ENCODE data around the gene FHOD3. TPM values are rescaled to one million over a fixed set of nuclear protein-coding genes. Genes with fewer than 3 reads are reported as not detected.

The FHOD3 gene
- total RNA-seq, 4 donors from 2014 or later, result 15.6 to 25.9 (median 21.6) TPM

DNA sequence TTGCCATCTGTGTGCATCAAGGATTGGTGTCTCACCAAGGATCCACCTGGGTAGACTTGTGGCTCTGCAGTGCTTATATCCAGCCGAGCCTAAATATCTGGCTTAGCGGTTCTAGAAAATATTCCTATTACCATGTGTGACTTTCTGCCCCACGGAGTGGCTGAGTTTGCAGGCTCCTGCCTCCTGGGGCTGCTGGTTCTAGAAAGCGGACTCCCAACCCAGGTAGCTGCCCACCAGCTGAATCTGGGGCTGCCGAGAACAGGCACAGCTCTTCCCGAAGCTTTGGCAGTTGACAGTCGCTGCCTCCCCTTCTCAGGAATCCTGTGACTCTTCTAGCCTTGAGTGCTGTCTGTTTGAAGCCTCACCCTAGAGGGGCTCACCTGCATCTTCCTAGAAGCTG, 426.7 kb downstream of the FHOD3 start:
- WGBS, 2 donors, result 62 to 70% methylated on average over 7 of the region's 7 CpGs
- TF ChIP-seq EP300 (IDR thresholded peaks at IDR 0.05) (no peak), POLR2A (IDR thresholded peaks at IDR 0.05) (no peak)
- TF ChIP-seq, protein P1, sequence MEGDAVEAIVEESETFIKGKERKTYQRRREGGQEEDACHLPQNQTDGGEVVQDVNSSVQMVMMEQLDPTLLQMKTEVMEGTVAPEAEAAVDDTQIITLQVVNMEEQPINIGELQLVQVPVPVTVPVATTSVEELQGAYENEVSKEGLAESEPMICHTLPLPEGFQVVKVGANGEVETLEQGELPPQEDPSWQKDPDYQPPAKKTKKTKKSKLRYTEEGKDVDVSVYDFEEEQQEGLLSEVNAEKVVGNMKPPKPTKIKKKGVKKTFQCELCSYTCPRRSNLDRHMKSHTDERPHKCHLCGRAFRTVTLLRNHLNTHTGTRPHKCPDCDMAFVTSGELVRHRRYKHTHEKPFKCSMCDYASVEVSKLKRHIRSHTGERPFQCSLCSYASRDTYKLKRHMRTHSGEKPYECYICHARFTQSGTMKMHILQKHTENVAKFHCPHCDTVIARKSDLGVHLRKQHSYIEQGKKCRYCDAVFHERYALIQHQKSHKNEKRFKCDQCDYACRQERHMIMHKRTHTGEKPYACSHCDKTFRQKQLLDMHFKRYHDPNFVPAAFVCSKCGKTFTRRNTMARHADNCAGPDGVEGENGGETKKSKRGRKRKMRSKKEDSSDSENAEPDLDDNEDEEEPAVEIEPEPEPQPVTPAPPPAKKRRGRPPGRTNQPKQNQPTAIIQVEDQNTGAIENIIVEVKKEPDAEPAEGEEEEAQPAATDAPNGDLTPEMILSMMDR (IDR thresholded peaks at IDR 0.05), result no peak
- Histone ChIP-seq H3K27me3 (no peaks in the 10 kb centered on the region), H3K36me3 (no peaks in the 10 kb centered on the region), H3K27ac (peak overlapping the region in 2 of 4 donors; percentile 19 to 40), H3K4me1 (peaks cover 0 to 12% (median 0%) of the 10 kb centered on the region in 4 donors), H3K9me3 (no peaks in the 10 kb centered on the region), H3K4me3 (peak overlapping the region in 1 of 4 donors; percentile 32)
- DNase-seq (ENCODE audit: low spot score in 2 of 2), result no peak

DNA sequence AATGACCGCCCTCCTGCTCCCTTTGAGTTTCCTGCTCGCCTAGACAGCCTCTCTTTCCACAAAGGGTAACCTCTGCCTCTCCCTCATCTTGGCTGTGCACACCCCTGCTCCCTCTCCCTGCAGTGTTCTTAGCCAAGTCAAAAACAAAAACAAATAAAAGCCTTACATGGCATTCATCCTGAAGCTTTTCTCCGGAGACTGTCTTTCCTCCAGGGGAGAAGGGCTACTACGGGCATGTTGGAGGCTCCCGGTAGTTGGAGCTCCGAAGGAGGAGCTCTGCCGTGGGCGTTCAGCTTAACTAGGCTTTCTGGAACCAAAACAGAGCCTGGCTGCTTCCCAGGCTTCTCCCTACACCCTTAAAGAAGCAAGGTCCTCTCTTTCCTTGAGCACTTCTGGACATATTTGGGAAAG, 427.1 kb downstream of the FHOD3 start:
- DNase-seq (ENCODE audit: low spot score in 2 of 2), result no peak
- Histone ChIP-seq H3K27ac (peak overlapping the region in 2 of 4 donors; percentile 19 to 40), H3K27me3 (no peaks in the 10 kb centered on the region), H3K9me3 (no peaks in the 10 kb centered on the region), H3K4me3 (peak overlapping the region in 1 of 4 donors; percentile 32), H3K36me3 (no peaks in the 10 kb centered on the region), H3K4me1 (peaks cover 0 to 12% (median 0%) of the 10 kb centered on the region in 4 donors)
- WGBS, 2 donors, result 24 to 36% methylated on average over 8 of the region's 8 CpGs
- TF ChIP-seq POLR2A (IDR thresholded peaks at IDR 0.05), result no peak
- no peak for TF ChIP-seq EP300 (IDR thresholded peaks at IDR 0.05)
- TF ChIP-seq, protein P1 (IDR thresholded peaks at IDR 0.05), result no peak

DNA sequence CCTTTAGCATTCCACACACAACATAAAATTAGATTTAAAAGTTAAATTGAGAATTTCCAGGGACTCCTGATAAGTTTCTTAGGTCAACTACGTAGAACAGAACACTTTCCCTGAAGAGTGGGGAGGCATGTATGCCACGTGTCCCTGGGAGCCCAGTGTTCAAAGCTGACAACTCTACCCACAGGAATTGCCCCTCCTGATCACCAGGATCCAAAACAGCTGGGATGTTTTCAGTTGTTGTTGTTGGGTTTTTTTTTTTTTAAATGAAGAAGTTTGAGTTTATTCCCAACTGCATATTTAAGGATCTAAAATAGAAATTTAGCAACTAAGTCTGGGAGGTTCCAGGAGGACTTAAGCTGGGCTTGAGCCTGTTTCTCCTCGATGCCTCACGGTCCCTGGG, 430.8 kb downstream of the FHOD3 start:
- WGBS, 2 donors, result 51 to 56% methylated on average over 4 of the region's 4 CpGs
- no peaks in the 10 kb centered on the region for H3K9me3 ChIP-seq
- TF ChIP-seq, protein P1 (IDR thresholded peaks at IDR 0.05), result no peak
- TF ChIP-seq EP300 (IDR thresholded peaks at IDR 0.05), result no peak
- no peak for TF ChIP-seq POLR2A (IDR thresholded peaks at IDR 0.05)
- H3K36me3 ChIP-seq, result peaks cover 0 to 15% (median 0%) of the 10 kb centered on the region in 3 donors
- H3K27ac ChIP-seq, result no peak overlapping the region
- DNase-seq (ENCODE audit: low spot score in 2 of 2), result no peak
- no peak overlapping the region for H3K4me3 ChIP-seq
- H3K4me1 ChIP-seq, result peaks cover 0 to 12% (median 0%) of the 10 kb centered on the region in 4 donors
- H3K27me3 ChIP-seq, result no peaks in the 10 kb centered on the region

DNA sequence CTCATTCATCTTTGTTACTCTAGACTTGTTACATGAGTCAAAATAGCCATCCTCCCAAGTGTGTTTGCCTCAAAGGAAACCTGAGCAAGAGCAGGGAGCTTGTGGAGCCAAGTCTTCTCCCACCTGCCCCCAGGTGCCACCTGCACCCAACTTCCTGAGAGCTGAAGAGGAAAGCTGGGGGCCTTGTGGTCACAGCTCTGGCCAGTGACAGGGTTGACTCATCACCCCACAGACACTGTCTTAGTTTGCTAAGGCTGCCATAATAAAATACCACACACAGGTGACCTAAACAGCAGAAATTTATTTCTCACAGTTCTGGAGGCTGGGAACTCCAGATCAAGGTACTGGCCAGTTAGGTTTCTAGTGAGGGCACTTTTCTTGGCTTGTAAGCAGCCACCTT, 431.7 kb downstream of the FHOD3 start:
- Histone ChIP-seq H3K27me3 (no peaks in the 10 kb centered on the region), H3K9me3 (no peaks in the 10 kb centered on the region), H3K4me1 (peaks cover 0 to 8% (median 0%) of the 10 kb centered on the region in 4 donors), H3K36me3 (peaks cover 0 to 22% (median 0%) of the 10 kb centered on the region in 3 donors), H3K27ac (no peak overlapping the region), H3K4me3 (no peak overlapping the region)
- no peak for DNase-seq (ENCODE audit: low spot score in 2 of 2)
- TF ChIP-seq, protein P1 (IDR thresholded peaks at IDR 0.05), result no peak
- TF ChIP-seq EP300 (IDR thresholded peaks at IDR 0.05), result no peak
- no peak for TF ChIP-seq POLR2A (IDR thresholded peaks at IDR 0.05)

DNA sequence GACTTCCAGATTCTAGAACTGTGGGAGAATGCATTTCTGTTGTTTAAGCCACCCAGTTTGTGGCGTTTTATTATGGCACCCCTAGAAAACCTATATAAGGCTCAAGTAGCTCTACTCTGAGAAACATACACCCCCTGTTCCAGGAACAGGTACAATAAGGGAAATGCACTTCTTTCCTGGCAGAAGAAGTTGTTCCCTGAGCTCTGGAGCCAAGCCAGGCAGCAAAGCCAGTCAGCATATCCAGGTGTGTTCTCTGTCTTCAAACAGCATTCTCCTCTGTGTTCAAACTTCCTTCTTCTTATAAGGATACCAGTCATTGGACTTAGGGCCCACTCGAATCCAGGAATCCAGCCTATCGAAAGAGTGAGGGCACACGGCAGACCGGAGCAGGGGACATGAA, 434.8 kb downstream of the FHOD3 start:
- H3K27ac ChIP-seq, result no peak overlapping the region
- H3K9me3 ChIP-seq, result peaks cover 0 to 3% (median 0%) of the 10 kb centered on the region in 4 donors
- DNase-seq (ENCODE audit: low spot score in 2 of 2), result no peak
- H3K4me3 ChIP-seq, result no peak overlapping the region
- H3K36me3 ChIP-seq, result peaks cover 0 to 50% (median 0%) of the 10 kb centered on the region in 3 donors
- WGBS, 2 donors, result 93 to 98% methylated on average over 5 of the region's 5 CpGs
- H3K27me3 ChIP-seq, result no peaks in the 10 kb centered on the region
- TF ChIP-seq, protein P1 (IDR thresholded peaks at IDR 0.05), result no peak
- no peak for TF ChIP-seq POLR2A (IDR thresholded peaks at IDR 0.05)
- TF ChIP-seq EP300 (IDR thresholded peaks at IDR 0.05), result no peak
- peaks cover 0 to 4% (median 0%) of the 10 kb centered on the region in 4 donors for H3K4me1 ChIP-seq
